Right cardiac atrium (tissue), 5 donors: Measurements from ENCODE around the gene SHOX. TPM values are rescaled to one million over a fixed set of nuclear protein-coding genes. Genes with fewer than 3 reads are reported as not detected.
"Not testable (repeated sequence)": the region's sequence is repeated elsewhere in the genome, so short reads cannot be mapped to it uniquely, and the experiment has no call there.

Experiments used
- ATAC-seq, 2 donors: fragments of 200-7000 bp; cut with Tn5 transposase; one replicate each; pipeline versions ENCODE4 v1.8.0 to v1.9.1; 2020; ENCODE audit warnings: moderate library complexity in 2 of 2, mild to moderate bottlenecking in 1 of 2
- DNase-seq, 3 donors: peaks; one replicate each; pipeline ENCODE4 v3.0.0-alpha.2; 2020
- H3K27ac ChIP-seq: one replicate; pipeline ENCODE4 v1.5.1; 2013; ENCODE audit warnings: mild to moderate bottlenecking, low read length, control low read depth, moderate library complexity
- H3K27me3 ChIP-seq: one replicate; pipeline ENCODE4 v1.6.1; 2013; ENCODE audit not compliant: control insufficient read depth, insufficient read depth
- H3K4me1 ChIP-seq: one replicate; pipeline ENCODE4 v1.6.1; 2013; ENCODE audit warnings: low read length; ENCODE audit not compliant: control insufficient read depth, insufficient read depth
- H3K4me3 ChIP-seq: one replicate; pipeline ENCODE4 v1.5.1; 2013; ENCODE audit warnings: low read length, control low read depth
- H3K9me3 ChIP-seq: one replicate; pipeline ENCODE4 v1.6.1; 2013; ENCODE audit warnings: low read length; ENCODE audit not compliant: control insufficient read depth
- WGBS: extraction: QIAGEN DNeasy Blood & Tissue Kit; methylation state at CpG from one replicate; pipeline ENCODE4 v1.1.7; 2013; 5-methylcytosine and 5-hydroxymethylcytosine counted together
- intact Hi-C, 4 donors: fragments of 100-400 bp; cut with DNase I; formaldehyde crosslinking; loops; one replicate each; pipeline versions ENCODE4 v1.11.0 to v1.14.0; 2022 to 2023
- polyA plus RNA-seq: library from polyadenylated mRNA; stranded (reverse); fragments of 200-250 nt; gene quantifications from one replicate; pipeline ENCODE4 v1.2.3, GENCODE V29; 2013
- total RNA-seq, 4 donors: library from RNA; stranded (reverse); fragmentation: NEBNext Ultra II Directional; extraction: Animal tissue kit (Norgen Biotek cat#: 25700); gene quantifications; one replicate each; pipeline ENCODE4 v1.2.1, GENCODE V29; 2021
- donor health status: healthy with polysubstance abuse.
- donor health status: DM: no; HTN: yes; CAD: no.
- donor health status: DM: no; HTN: no; CAD: no.
- donor health status: DM: no; HTN: yes; CAD: no; lungs with severe emphysema.
- donor health status: DM: yes; HTN: yes; CAD: no.

Gene SHOX
- total and polyA plus RNA-seq, 5 donors: not detected

GRCh38 chrX:623268-623598, 7.4 kb upstream of the SHOX start:
- intact Hi-C loops: no loop called here
- ATAC-seq: no peak
- peaks cover 2% of the 10 kb centered on the region for H3K27me3 ChIP-seq

DNA sequence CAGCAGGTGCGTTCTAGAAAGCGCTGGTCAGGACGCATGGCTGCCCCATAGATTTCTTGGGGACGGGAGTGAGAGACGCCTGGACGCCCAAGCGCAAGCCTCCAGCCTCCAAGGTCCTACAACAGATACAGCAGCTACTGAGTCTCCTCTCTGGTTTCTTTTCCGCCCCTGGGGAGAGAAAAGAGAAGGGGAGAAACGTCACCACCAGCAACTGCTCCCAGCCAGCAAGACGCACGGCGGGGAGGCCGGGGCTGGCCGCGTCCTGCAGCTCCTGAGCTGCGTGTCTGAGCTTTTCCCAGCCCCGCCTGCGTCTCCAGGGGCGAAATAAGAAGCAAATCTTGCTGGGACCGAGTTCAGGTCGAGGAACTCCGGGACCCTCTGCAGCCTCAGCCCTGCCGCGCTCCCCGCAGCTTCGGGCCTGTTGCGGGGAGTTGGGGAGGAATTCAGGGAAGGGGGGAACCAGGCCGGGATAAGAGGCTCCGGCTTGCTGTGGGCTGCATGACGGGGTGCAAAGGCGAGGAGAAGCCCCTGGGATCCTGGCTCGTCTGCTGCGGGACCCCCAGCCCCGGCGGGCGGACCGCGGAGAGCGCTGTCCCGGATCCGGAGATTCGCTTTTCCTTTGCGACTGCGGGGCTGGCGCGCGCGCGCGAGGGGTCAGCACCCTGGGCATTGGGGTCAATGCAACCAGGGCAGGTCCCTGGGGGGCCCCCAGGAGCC, 6.8 kb upstream of the SHOX start:
- H3K27me3 ChIP-seq: peaks cover 2% of the 10 kb centered on the region
- ATAC-seq (no peak), DNase-seq (no peak)
- 2% methylated on average over 50 of the region's 50 CpGs for WGBS
- no peak overlapping the region for H3K4me3 ChIP-seq
- H3K9me3 ChIP-seq: no peaks in the 10 kb centered on the region
- no peaks in the 10 kb centered on the region for H3K4me1 ChIP-seq
- intact Hi-C loops: no loop called here
- H3K27ac ChIP-seq: no peak overlapping the region

More at GRCh38 chrX:623268-623598, 7.4 kb upstream of the SHOX start:
- DNase-seq: no peak
- no peak overlapping the region for H3K27ac ChIP-seq
- no peaks in the 10 kb centered on the region for H3K4me1 ChIP-seq
- no peaks in the 10 kb centered on the region for H3K9me3 ChIP-seq
- no peak overlapping the region for H3K4me3 ChIP-seq
- WGBS: 2% methylated on average over 6 of the region's 6 CpGs

GRCh38 chrX:625137-625691, 5.4 kb upstream of the SHOX start:
- WGBS: 10% methylated on average over 12 of the region's 12 CpGs
- H3K4me3 ChIP-seq: no peak overlapping the region
- intact Hi-C loops: no loop called here
- no peaks in the 10 kb centered on the region for H3K9me3 ChIP-seq
- DNase-seq (no peak), ATAC-seq (no peak)
- H3K27me3 ChIP-seq: peaks cover 3% of the 10 kb centered on the region
- H3K4me1 ChIP-seq: no peaks in the 10 kb centered on the region
- no peak overlapping the region for H3K27ac ChIP-seq

DNA sequence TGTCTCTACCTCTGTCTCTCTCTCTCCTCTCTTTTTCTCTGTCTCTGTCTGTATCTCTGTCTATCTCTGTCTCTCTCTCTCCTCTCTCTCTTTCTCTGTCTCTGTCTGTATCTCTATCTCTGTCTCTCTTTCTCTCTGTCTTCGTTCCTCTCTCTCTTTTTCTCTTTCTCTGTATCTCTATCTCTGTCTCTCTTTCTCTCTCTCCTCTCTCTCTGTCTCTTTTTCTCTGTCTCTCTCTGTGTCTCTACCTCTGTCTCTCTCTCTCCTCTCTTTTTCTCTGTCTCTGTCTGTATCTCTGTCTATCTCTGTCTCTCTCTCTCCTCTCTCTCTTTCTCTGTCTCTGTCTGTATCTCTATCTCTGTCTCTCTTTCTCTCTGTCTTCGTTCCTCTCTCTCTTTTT, 4.5 kb upstream of the SHOX start:
- DNase-seq, H3K4me3 ChIP-seq, intact Hi-C loops, H3K27ac ChIP-seq, ATAC-seq, H3K9me3 ChIP-seq, H3K27me3 ChIP-seq, H3K4me1 ChIP-seq: not testable (repeated sequence)
- 33% methylated on average over 2 of the region's 2 CpGs for WGBS

- no peaks in the 10 kb centered on the region for H3K4me1 ChIP-seq
- no peaks in the 10 kb centered on the region for H3K9me3 ChIP-seq
- DNase-seq: no peak
- H3K4me3 ChIP-seq: no peak overlapping the region
- WGBS: 3% methylated on average over 13 of the region's 13 CpGs
- H3K27ac ChIP-seq: no peak overlapping the region
- intact Hi-C loops: no loop called here
- no peak for ATAC-seq
- H3K27me3 ChIP-seq: peaks cover 6% of the 10 kb centered on the region
Observed at GRCh38 chrX:626745-627509, 3.7 kb upstream of the SHOX start.

GRCh38 chrX:627510-627981, 3.0 kb upstream of the SHOX start:
- WGBS: 8% methylated on average over 15 of the region's 15 CpGs
- peaks cover 6% of the 10 kb centered on the region for H3K27me3 ChIP-seq
- H3K9me3 ChIP-seq: no peaks in the 10 kb centered on the region
- intact Hi-C loops: no loop called here
- no peak for ATAC-seq
- H3K4me1 ChIP-seq: no peaks in the 10 kb centered on the region
- no peak overlapping the region for H3K27ac ChIP-seq
- H3K4me3 ChIP-seq: no peak overlapping the region
- no peak for DNase-seq

DNA sequence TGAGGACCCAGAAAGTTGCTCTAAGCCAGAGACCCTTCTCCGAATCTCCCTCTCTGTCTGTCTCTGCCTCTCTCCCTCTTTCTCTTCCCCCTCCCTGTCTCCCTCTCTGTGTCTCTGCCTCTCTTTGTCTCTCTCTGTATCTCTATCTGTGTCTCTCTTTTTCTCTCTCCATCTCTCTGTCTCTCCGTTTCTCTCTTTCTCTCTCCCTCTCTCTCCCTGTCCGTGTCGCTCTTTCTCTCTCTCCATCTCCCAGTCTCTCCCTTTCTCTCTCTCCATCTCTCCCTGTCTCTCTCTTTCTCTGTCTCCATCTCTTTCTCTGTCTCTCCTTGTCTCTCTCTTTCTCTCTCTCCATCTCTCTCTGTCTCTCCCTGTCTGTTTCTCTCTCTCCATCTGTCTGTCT, 2.6 kb upstream of the SHOX start:
- no peak overlapping the region for H3K4me3 ChIP-seq
- WGBS: 10% methylated on average over 4 of the region's 4 CpGs
- DNase-seq (no peak), ATAC-seq (no peak)
- H3K27ac ChIP-seq: no peak overlapping the region
- intact Hi-C loops: no loop called here
- no peaks in the 10 kb centered on the region for H3K4me1 ChIP-seq
- peaks cover 7% of the 10 kb centered on the region for H3K27me3 ChIP-seq
- no peaks in the 10 kb centered on the region for H3K9me3 ChIP-seq

- no peak overlapping the region for H3K4me3 ChIP-seq
- no peak for ATAC-seq
- WGBS: 3% methylated on average over 30 of the region's 30 CpGs
Observed at GRCh38 chrX:629230-630006, 1.2 kb upstream of the SHOX start.

DNA sequence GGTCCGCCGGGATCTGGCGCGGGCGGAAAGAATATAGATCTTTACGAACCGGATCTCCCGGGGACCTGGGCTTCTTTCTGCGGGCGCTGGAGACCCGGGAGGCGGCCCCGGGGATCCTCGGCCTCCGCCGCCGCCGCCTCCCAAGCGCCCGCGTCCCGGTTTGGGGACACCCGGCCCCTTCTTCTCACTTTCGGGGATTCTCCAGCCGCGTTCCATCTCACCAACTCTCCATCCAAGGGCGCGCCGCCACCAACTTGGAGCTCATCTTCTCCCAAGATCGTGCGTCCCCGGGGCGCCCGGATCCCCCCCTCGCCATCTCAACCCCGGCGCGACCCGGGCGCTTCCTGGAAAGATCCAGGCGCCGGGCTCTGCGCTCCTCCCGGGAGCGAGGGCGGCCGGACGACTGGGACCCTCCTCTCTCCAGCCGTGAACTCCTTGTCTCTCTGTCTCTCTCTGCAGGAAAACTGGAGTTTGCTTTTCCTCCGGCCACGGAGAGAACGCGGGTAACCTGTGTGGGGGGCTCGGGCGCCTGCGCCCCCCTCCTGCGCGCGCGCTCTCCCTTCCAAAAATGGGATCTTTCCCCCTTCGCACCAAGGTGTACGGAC, 482 bp upstream of the SHOX start:
- Histone ChIP-seq H3K27ac (no peak overlapping the region), H3K4me1 (no peaks in the 10 kb centered on the region), H3K9me3 (no peaks in the 10 kb centered on the region), H3K27me3 (peaks cover 8% of the 10 kb centered on the region), H3K4me3 (no peak overlapping the region)
- DNase-seq: no peak
- WGBS: under 1% methylated on average over 62 of the region's 62 CpGs
- ATAC-seq: no peak
- intact Hi-C loops: no loop called here

More at GRCh38 chrX:629230-630006, 1.2 kb upstream of the SHOX start:
- peaks cover 8% of the 10 kb centered on the region for H3K27me3 ChIP-seq
- no peaks in the 10 kb centered on the region for H3K9me3 ChIP-seq
- no peak for DNase-seq
- intact Hi-C loops: no loop called here
- H3K27ac ChIP-seq: no peak overlapping the region
- H3K4me1 ChIP-seq: no peaks in the 10 kb centered on the region

GRCh38 chrX:631802-632365, 1.3 kb downstream of the SHOX start:
- Histone ChIP-seq H3K27me3 (peaks cover 8% of the 10 kb centered on the region), H3K9me3 (no peaks in the 10 kb centered on the region), H3K27ac (no peak overlapping the region), H3K4me1 (no peaks in the 10 kb centered on the region), H3K4me3 (no peak overlapping the region)
- ATAC-seq (no peak), DNase-seq (no peak)
- intact Hi-C loops: no loop called here
- WGBS: 1% methylated on average over 44 of the region's 44 CpGs
